ENCODE results near the gene PGA4.
A peak's percentile ranks its signal among the peaks of the same experiment; 100 is the strongest.
"Not testable (repeated sequence)": the region's sequence is repeated elsewhere in the genome, so short reads cannot be mapped to it uniquely, and the experiment has no call there.

PGA4 gene

GRCh38 chr11:61204502-61205059 lies 17.6 kb upstream of the PGA4 start:
- not testable (repeated sequence) for ATAC-seq

- ATAC-seq, result peak; percentile 78
These were observed 14.4 kb upstream of the PGA4 start for GRCh38 chr11:61207636-61208310.

- not testable (repeated sequence) for ATAC-seq
These were observed 11.5 kb upstream of the PGA4 start for GRCh38 chr11:61210629-61211028.

GRCh38 chr11:61211327-61211952 lies 10.7 kb upstream of the PGA4 start:
- ATAC-seq, result not testable (repeated sequence)

- ATAC-seq, result not testable (repeated sequence)
These were observed 9.9 kb upstream of the PGA4 start for GRCh38 chr11:61212202-61212601.

- ATAC-seq, result not testable (repeated sequence)
These were observed 8.3 kb upstream of the PGA4 start for GRCh38 chr11:61213711-61214324.

- ATAC-seq, result not testable (repeated sequence)
These were observed 3.8 kb upstream of the PGA4 start for GRCh38 chr11:61218306-61218705.

- ATAC-seq, result not testable (repeated sequence)
These were observed 3.1 kb upstream of the PGA4 start for GRCh38 chr11:61219016-61219415.

GRCh38 chr11:61222692-61223091 lies 545 bp downstream of the PGA4 start:
- not testable (repeated sequence) for ATAC-seq

GRCh38 chr11:61226457-61227137 lies 4.5 kb downstream of the PGA4 start:
- ATAC-seq, result peak; percentile 79

GRCh38 chr11:61229458-61229857 lies 7.3 kb downstream of the PGA4 start:
- ATAC-seq, result not testable (repeated sequence)

GRCh38 chr11:61231033-61231432 lies 8.9 kb downstream of the PGA4 start:
- ATAC-seq, result not testable (repeated sequence)

GRCh38 chr11:61231585-61231984 lies 9.4 kb downstream of the PGA4 start:
- ATAC-seq, result not testable (repeated sequence)

GRCh38 chr11:61232548-61233145 lies 10.5 kb downstream of the PGA4 start:
- not testable (repeated sequence) for ATAC-seq

- ATAC-seq, result not testable (repeated sequence)
These were observed 15.0 kb downstream of the PGA4 start for GRCh38 chr11:61237130-61237529.

GRCh38 chr11:61240288-61240687 lies 18.1 kb downstream of the PGA4 start:
- not testable (repeated sequence) for ATAC-seq

GRCh38 chr11:61240875-61241274 lies 18.7 kb downstream of the PGA4 start, which contains the start of gene PGA5:
Gene PGA5, plus strand, starts transcription at chr11:61241175. Its CDS starts 52 bp downstream, at chr11:61241227.
- ATAC-seq, result not testable (repeated sequence)

- ATAC-seq, result not testable (repeated sequence)
These were observed 19.4 kb downstream of the PGA4 start for GRCh38 chr11:61241526-61241925.

GRCh38 chr11:61245284-61245964 lies 23.3 kb downstream of the PGA4 start:
- peak; percentile 75 for ATAC-seq

GRCh38 chr11:61248071-61248470 lies 25.9 kb downstream of the PGA4 start:
- not testable (repeated sequence) for ATAC-seq

GRCh38 chr11:61249201-61249600 lies 27.1 kb downstream of the PGA4 start:
- not testable (repeated sequence) for ATAC-seq
